K562 (cell line): Measurements from ENCODE around the gene PPP1R15B. TPM values are rescaled to one million over a fixed set of nuclear protein-coding genes. Genes with fewer than 3 reads are reported as not detected.

ENCODE experiments used
- ATAC-seq: fragments of 200-7000 bp; cut with Tn5 transposase; 3 replicates; pipeline ENCODE4 v1.9.1; 2020; ENCODE audit warnings: moderate library complexity
- BruUV-seq: library from RNA; stranded (reverse); fragments of 400-500 nt; replicated peaks from 2 replicates; lab custom pipeline; 2021; lab: Mats Ljungman, UMichigan
- CTCF ChIA-PET: fragments of 300-600 bp; formaldehyde crosslinking; extraction: SDS; loops from one replicate; lab custom pipeline; 2021; ENCODE audit warnings: low intra/inter-chr PET ratio; lab: Yijun Ruan, JAX
- POLR2A ChIA-PET: fragments of 300-600, 350-650 bp; sonication (Branson Sonifier 250); formaldehyde crosslinking; extraction: SDS; loops from one replicate; lab custom pipeline; 2021; ENCODE audit warnings: antibody characterized with exemption, inconsistent platforms; lab: Yijun Ruan, JAX
- DNase-seq, 4 experiments: peaks; one replicate each; pipeline versions ENCODE4 v3.0.0 to v3.0.0-alpha.2; 2011 to 2018; ENCODE audit warnings: low spot score in 3 of 4, mixed read lengths in 3 of 4; ENCODE audit errors: extremely low read depth in 1 of 4
- FAIRE-seq: peaks from 2 replicates; lab custom pipeline; 2011; peaks lifted over from hg19 to GRCh38; lab: Jason Lieb, UNC
- H2AFZ ChIP-seq: 2 replicates; pipeline ENCODE4 v1.6.0; 2011; ENCODE audit warnings: low read depth, low read length, control low read depth, inconsistent platforms
- H3K27ac ChIP-seq: fragments of 200-600 bp; 3 replicates; pipeline ENCODE4 v1.8.0; 2011; ENCODE audit warnings: low read depth, mild to moderate bottlenecking, control low read depth, inconsistent platforms, low read length, moderate library complexity, mixed read lengths; ENCODE audit errors: extremely low read depth
- H3K27me3 ChIP-seq, 2 experiments: fragments of 300-600 bp in 1 of 2; 2 replicates in 1 of 2; 3 replicates in 1 of 2; pipeline versions ENCODE4 v1.6.0 to v1.8.0; 2011; ENCODE audit warnings: inconsistent platforms in 2 of 2, low read length in 2 of 2, mild to moderate bottlenecking in 1 of 2, mixed read lengths in 1 of 2, moderate library complexity in 1 of 2; ENCODE audit not compliant: control insufficient read depth in 2 of 2, insufficient read depth in 2 of 2
- H3K36me3 ChIP-seq: fragments of 300-600 bp; 3 replicates; pipeline ENCODE4 v1.8.0; 2011; ENCODE audit warnings: mild to moderate bottlenecking, low read length, inconsistent platforms; ENCODE audit not compliant: control insufficient read depth, insufficient read depth
- H3K4me1 ChIP-seq, 2 experiments: fragments of 200-600 bp in 1 of 2; replicated peaks in 1 of 2; 2 replicates in 1 of 2; 3 replicates in 1 of 2; pipeline versions ENCODE4 v1.5.1 to v1.8.0; 2011; ENCODE audit warnings: inconsistent platforms in 2 of 2, low read length in 2 of 2, mild to moderate bottlenecking in 1 of 2, mixed read lengths in 1 of 2, moderate library complexity in 1 of 2; ENCODE audit not compliant: control insufficient read depth in 2 of 2, insufficient read depth in 2 of 2
- H3K4me2 ChIP-seq: 2 replicates; pipeline ENCODE4 v1.6.1; 2011; ENCODE audit warnings: low read length, control low read depth, inconsistent platforms, mixed read lengths; ENCODE audit not compliant: insufficient read depth
- H3K4me3 ChIP-seq: fragments of 200-600 bp; sonication (generic), shearing (Covaris generic); 2 replicates; pipeline ENCODE4 v1.5.1; 2016; ENCODE audit warnings: control low read depth, inconsistent platforms
- H3K79me2 ChIP-seq: fragments of 200-600 bp; 3 replicates; pipeline ENCODE4 v1.8.0; 2011; ENCODE audit warnings: low read length, inconsistent platforms; ENCODE audit not compliant: control insufficient read depth, insufficient read depth
- H3K9ac ChIP-seq, 2 experiments: 2 replicates each; pipeline versions ENCODE4 v1.6.0 to v1.6.1; 2011; ENCODE audit warnings: low read depth in 2 of 2, low read length in 2 of 2, control low read depth in 1 of 2, inconsistent platforms in 1 of 2, mild to moderate bottlenecking in 1 of 2, mixed read lengths in 1 of 2; ENCODE audit not compliant: insufficient read depth in 1 of 2
- H3K9me1 ChIP-seq: one replicate; pipeline ENCODE4 v1.6.0; 2011; ENCODE audit warnings: inconsistent platforms, mild to moderate bottlenecking, low read length, moderate library complexity; ENCODE audit not compliant: control insufficient read depth, insufficient read depth
- H3K9me3 ChIP-seq: replicated peaks from 2 replicates; pipeline ENCODE4 v1.5.1; 2011; ENCODE audit warnings: low read depth, low read length, inconsistent platforms; ENCODE audit not compliant: control insufficient read depth, insufficient read depth
- H4K20me1 ChIP-seq: replicated peaks from 2 replicates; pipeline ENCODE4 v1.6.1; 2011; ENCODE audit warnings: low read length, inconsistent platforms, mixed read lengths; ENCODE audit not compliant: control insufficient read depth, insufficient read depth
- BHLHE40 ChIP-seq: IDR thresholded peaks from 2 replicates; pipeline ENCODE4 v1.6.1; 2011; ENCODE audit warnings: low read length, improper control_type of control experiment
- C11orf30 ChIP-seq: fragments of 450-650 bp; IDR thresholded peaks from 2 replicates; pipeline ENCODE4 v1.6.1; 2016; ENCODE audit warnings: low read depth, mild to moderate bottlenecking
- HOXB6 ChIP-seq: fragments of 250-450 bp; sonication (Bioruptor Pico); IDR thresholded peaks from 2 replicates; pipeline ENCODE4 v1.5.1; 2022; ENCODE audit warnings: mild to moderate bottlenecking, borderline replicate concordance
- NCOA6 ChIP-seq: fragments of 450-650 bp; IDR thresholded peaks from 2 replicates; pipeline ENCODE4 v1.6.1; 2017; ENCODE audit warnings: mild to moderate bottlenecking
- POU5F1 ChIP-seq: fragments of 150-350 bp; IDR thresholded peaks from 2 replicates; pipeline ENCODE4 v1.6.1; 2014; ENCODE audit warnings: borderline replicate concordance, low read length, low read depth, mild to moderate bottlenecking; ENCODE audit not compliant: partially characterized antibody
- RBM25 ChIP-seq: fragments of 200-400 bp; formaldehyde crosslinking; IDR thresholded peaks from 2 replicates; pipeline ENCODE4 v1.6.1; 2018; ENCODE audit warnings: low read length, low read depth, moderate library complexity; ENCODE audit not compliant: severe bottlenecking
- SMARCC2 ChIP-seq: fragments of 450-650 bp; IDR thresholded peaks from 2 replicates; pipeline ENCODE4 v1.6.1; 2017; ENCODE audit warnings: antibody characterized with exemption, moderate library complexity, mild to moderate bottlenecking, low read depth
- ZNF174 ChIP-seq: fragments of 250-450 bp; sonication (Bioruptor Pico); IDR thresholded peaks from 2 replicates; pipeline ENCODE4 v1.4.0; 2020; ENCODE audit warnings: mild to moderate bottlenecking
- ZNF77 ChIP-seq: fragments of 250-450 bp; sonication (Bioruptor Pico); IDR thresholded peaks from 2 replicates; pipeline ENCODE4 v1.5.0; 2020
- WGBS: fragments of 100-300 bp; shearing (Covaris generic); methylation state at CpG from one replicate; pipeline ENCODE4 v1.1.6; 2016; ENCODE audit warnings: low coverage, mixed read lengths; ENCODE audit not compliant: insufficient coverage; ENCODE audit errors: missing lambda C conversion rate; 5-methylcytosine and 5-hydroxymethylcytosine counted together
- in situ Hi-C: fragments of 300-500 bp; cut with MboI; formaldehyde crosslinking; loops from 4 replicates; pipeline ENCODE4 v1.15.0; 2018; ENCODE audit warnings: inconsistent platforms, mixed read lengths
- intact Hi-C: fragments of 100-400 bp; cut with micrococcal nuclease; formaldehyde crosslinking; loops from 2 replicates; pipeline ENCODE4 v1.14.2; 2022
- polyA plus RNA-seq, 8 experiments: library from polyadenylated mRNA; depleted of rRNA in 4 of 8; stranded (reverse) in 5 of 8; unstranded in 3 of 8; fragments of >200 nt; fragmentation: Nextera tagmentation in 2 of 8; fragmentation: Illumina TruSeq in 1 of 8; extraction: Ambion mirVana in 2 of 8; extraction: Trizol in 1 of 8; gene quantifications; 2 replicates each; pipeline versions ENCODE4 v1.2.1 to v1.2.3, GENCODE V29; 2011 to 2014; ENCODE audit warnings: inconsistent platforms in 1 of 8, missing spikeins in 1 of 8
- total RNA-seq, 7 experiments: library from RNA; depleted of rRNA in 6 of 7; stranded (reverse); fragments of >200 nt in 6 of 7; fragmentation: Illumina TruSeq in 2 of 7; extraction: Trizol in 2 of 7; gene quantifications; 2 replicates each; pipeline versions ENCODE4 v1.2.1 to v1.2.3, GENCODE V29; 2011 to 2021; ENCODE audit warnings: low replicate concordance in 1 of 7

The PPP1R15B gene
- total and polyA plus RNA-seq, 9 of the 15 experiments (the other 6 are each of a cell fraction or from before 2014, with no cell fraction given), result 17.0 to 48.1 (median 30.8) TPM

DNA sequence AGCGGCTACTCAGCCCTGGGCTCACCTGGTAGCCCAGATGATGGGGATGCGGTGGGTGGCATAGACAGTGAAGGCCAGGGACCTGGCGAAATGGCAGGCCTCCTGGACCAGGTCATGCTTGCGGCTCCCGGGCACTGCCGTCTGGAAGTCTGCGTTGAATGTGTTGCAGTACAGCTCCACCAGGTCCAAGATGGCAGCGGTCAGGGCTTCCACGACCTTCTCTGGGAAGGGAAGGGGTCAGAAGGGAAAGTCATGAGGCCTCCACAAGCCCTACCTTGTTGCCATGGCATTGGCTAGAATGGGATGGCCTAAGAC, 44.2 kb upstream of the PPP1R15B start (continued):
- no peak for TF ChIP-seq RBM25
- TF ChIP-seq POU5F1, result no peak
- TF ChIP-seq HOXB6 (CRISPR knock-in tag), result no peak
- TF ChIP-seq SMARCC2, result no peak
- TF ChIP-seq C11orf30, result no peak
- TF ChIP-seq NCOA6, result no peak
- TF ChIP-seq ZNF174 (CRISPR knock-in tag), result no peak

GRCh38 chr1:204455063-204455830, 43.6 kb upstream of the PPP1R15B start:
- peaks cover 38 to 51% of the 10 kb centered on the region in 2 experiments for H3K27me3 ChIP-seq
- H3K27ac ChIP-seq, result no peak overlapping the region
- no TSS peak for BruUV-seq
- H3K36me3 ChIP-seq, result no peaks in the 10 kb centered on the region
- TF ChIP-seq BHLHE40, result peak; percentile 58; the same call in 1 of the 2 replicates
- TF ChIP-seq ZNF77 (CRISPR knock-in tag), result no peak
- ChIA-PET POLR2A (interaction anchor here (1.0 to 2.2 kb wide), 4 partner anchors 9 to 39 kb away, joined by 3 to 6 read pairs (median 5); partner anchors contain the start of gene PIK3C2B), CTCF (no interaction called here)
- peaks cover 0 to 4% of the 10 kb centered on the region in 2 experiments; a peak in 2 of 5 replicates for H3K4me1 ChIP-seq
- no peaks in the 10 kb centered on the region for H3K79me2 ChIP-seq
- H3K9ac ChIP-seq, result no peak overlapping the region
- H3K4me3 ChIP-seq, result no peak overlapping the region
- no peak for FAIRE-seq
- H2AFZ ChIP-seq, result no peak overlapping the region
- 0 out of 2 replicates have a peak, but pooled peaks cover 3% of the 10 kb centered on the region for H4K20me1 ChIP-seq
- intact Hi-C loops, result no loop called here
- no peak overlapping the region for H3K4me2 ChIP-seq
- WGBS, result 29% methylated on average over 15 of the region's 18 CpGs
- no peak for DNase-seq
- no peaks in the 10 kb centered on the region for H3K9me1 ChIP-seq
- no peak for ATAC-seq
- H3K9me3 ChIP-seq, result no peaks in the 10 kb centered on the region
- in situ Hi-C loops, result no loop called here
